Stomach (tissue), 9 donors: ENCODE results near the gene TRIM14. TPM values are rescaled to one million over a fixed set of nuclear protein-coding genes. Genes with fewer than 3 reads are reported as not detected.
"Not testable (repeated sequence)": the region's sequence is repeated elsewhere in the genome, so short reads cannot be mapped to it uniquely, and the experiment has no call there.

Experiments
- DNase-seq, 2 donors: peaks; one replicate each; pipeline versions ENCODE4 v3.0.0 to v3.0.0-alpha.2; 2013 to 2019
- H3K27ac ChIP-seq, 5 donors: fragments of 200-600 bp in 4 of 5; sonication (generic) in 4 of 5; one replicate each; pipeline ENCODE4 v1.5.1; 2013 to 2019; ENCODE audit warnings: mild to moderate bottlenecking in 1 of 5, moderate library complexity in 1 of 5
- H3K27me3 ChIP-seq, 3 donors: fragments of 200-600 bp; sonication (generic); one replicate each; pipeline ENCODE4 v1.5.1; 2017 to 2019; ENCODE audit warnings: mixed run types in 1 of 3
- H3K36me3 ChIP-seq, 4 donors: fragments of 200-600 bp; sonication (generic); 1 replicate in 3 of 4; 2 replicates in 1 of 4; pipeline ENCODE4 v1.5.1; 2016 to 2019
- H3K4me1 ChIP-seq, 4 donors: fragments of 200-600 bp; sonication (generic); one replicate each; pipeline ENCODE4 v1.5.1; 2016 to 2019
- H3K4me3 ChIP-seq, 4 donors: fragments of 200-600 bp; sonication (generic) in 3 of 4; one replicate each; pipeline ENCODE4 v1.5.1; 2016 to 2019; ENCODE audit warnings: mild to moderate bottlenecking in 1 of 4
- H3K9me3 ChIP-seq, 4 donors: fragments of 200-600 bp; sonication (generic); one replicate each; pipeline ENCODE4 v1.5.1; 2016 to 2019
- EP300 ChIP-seq: sonication (generic); formaldehyde crosslinking; IDR thresholded peaks from one replicate; pipeline ENCODE4 v1.6.1; 2017; ENCODE audit warnings: antibody characterized with exemption
- POLR2A ChIP-seq, 4 donors: fragments of 450-650 bp; IDR thresholded peaks; one replicate each; pipeline ENCODE4 v1.6.1; 2016; ENCODE audit warnings: antibody characterized with exemption in 4 of 4, control low read depth in 2 of 4, mild to moderate bottlenecking in 1 of 4, moderate library complexity in 1 of 4
- POLR2AphosphoS5 ChIP-seq, 3 donors: sonication (generic); formaldehyde crosslinking; IDR thresholded peaks; one replicate each; pipeline ENCODE4 v1.6.1; 2016; ENCODE audit warnings: antibody characterized with exemption in 3 of 3
- WGBS, 5 donors: extraction: QIAGEN DNeasy Blood & Tissue Kit in 3 of 5; methylation state at CpG; one replicate each; pipeline versions ENCODE4 v1.1.5 to v1.1.7; 2013 to 2018; 5-methylcytosine and 5-hydroxymethylcytosine counted together
- intact Hi-C: fragments of 100-400 bp; cut with DNase I; formaldehyde crosslinking; loops from one replicate; pipeline ENCODE4 v1.15.1; 2023; ENCODE audit warnings: low total_unique reads
- polyA plus RNA-seq, 3 donors: library from polyadenylated mRNA; stranded (reverse); fragments of 200-250 nt; gene quantifications; one replicate each; pipeline ENCODE4 v1.2.3, GENCODE V29; 2013
- total RNA-seq, 5 donors: library from RNA; depleted of rRNA; stranded (reverse); fragments of >200 nt; gene quantifications; one replicate each; pipeline versions ENCODE4 v1.1.0 to v1.2.3, GENCODE V29; 2014 to 2016
- TF ChIP-seq, protein P1 (sequence below), 7 experiments: fragments of 450-650 bp in 4 of 7; fragments of 200-600 bp in 3 of 7; sonication (generic) in 3 of 7; IDR thresholded peaks; one replicate each; pipeline ENCODE4 v1.5.1; 2016 to 2019; ENCODE audit warnings: antibody characterized with exemption in 7 of 7, control low read depth in 2 of 7, mild to moderate bottlenecking in 1 of 7
- donor health status: healthy with polysubstance abuse.
- donor health status: Bipolar disorder and iron deficiency.
- donor health status: healthy.

Gene TRIM14
- total and polyA plus RNA-seq, 8 donors: 4.7 to 249 (median 10.7) TPM

DNA sequence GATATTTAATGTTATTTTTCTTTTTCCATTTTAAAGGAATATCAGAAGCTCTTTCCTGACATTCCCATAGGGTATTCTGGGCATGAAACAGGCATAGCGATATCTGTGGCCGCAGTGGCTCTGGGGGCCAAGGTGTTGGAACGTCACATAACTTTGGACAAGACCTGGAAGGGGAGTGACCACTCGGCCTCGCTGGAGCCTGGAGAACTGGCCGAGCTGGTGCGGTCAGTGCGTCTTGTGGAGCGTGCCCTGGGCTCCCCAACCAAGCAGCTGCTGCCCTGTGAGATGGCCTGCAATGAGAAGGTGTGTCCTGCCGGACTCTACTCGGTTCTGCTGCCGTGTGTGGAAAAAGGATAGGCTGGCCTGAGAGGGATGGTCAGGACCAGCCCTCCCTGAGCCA is 38.2 kb downstream of the TRIM14 start:
- DNase-seq: no peak
- Histone ChIP-seq H3K36me3 (peaks cover 49 to 90% (median 81%) of the 10 kb centered on the region in 4 donors), H3K9me3 (no peaks in the 10 kb centered on the region), H3K4me3 (no peak overlapping the region), H3K4me1 (peaks cover 18 to 39% (median 27%) of the 10 kb centered on the region in 4 donors), H3K27me3 (no peaks in the 10 kb centered on the region), H3K27ac (peak overlapping the region in 3 of 5 donors; percentile 61 to 79 (median 62))
- WGBS, 5 donors: 57 to 86% (median 82%) methylated on average over 10 to 12 of the region's 12 CpGs
- no peak for TF ChIP-seq EP300
- TF ChIP-seq, protein P1, sequence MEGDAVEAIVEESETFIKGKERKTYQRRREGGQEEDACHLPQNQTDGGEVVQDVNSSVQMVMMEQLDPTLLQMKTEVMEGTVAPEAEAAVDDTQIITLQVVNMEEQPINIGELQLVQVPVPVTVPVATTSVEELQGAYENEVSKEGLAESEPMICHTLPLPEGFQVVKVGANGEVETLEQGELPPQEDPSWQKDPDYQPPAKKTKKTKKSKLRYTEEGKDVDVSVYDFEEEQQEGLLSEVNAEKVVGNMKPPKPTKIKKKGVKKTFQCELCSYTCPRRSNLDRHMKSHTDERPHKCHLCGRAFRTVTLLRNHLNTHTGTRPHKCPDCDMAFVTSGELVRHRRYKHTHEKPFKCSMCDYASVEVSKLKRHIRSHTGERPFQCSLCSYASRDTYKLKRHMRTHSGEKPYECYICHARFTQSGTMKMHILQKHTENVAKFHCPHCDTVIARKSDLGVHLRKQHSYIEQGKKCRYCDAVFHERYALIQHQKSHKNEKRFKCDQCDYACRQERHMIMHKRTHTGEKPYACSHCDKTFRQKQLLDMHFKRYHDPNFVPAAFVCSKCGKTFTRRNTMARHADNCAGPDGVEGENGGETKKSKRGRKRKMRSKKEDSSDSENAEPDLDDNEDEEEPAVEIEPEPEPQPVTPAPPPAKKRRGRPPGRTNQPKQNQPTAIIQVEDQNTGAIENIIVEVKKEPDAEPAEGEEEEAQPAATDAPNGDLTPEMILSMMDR (IDR thresholded peaks at IDR 0.05): no peak
- no peak for TF ChIP-seq POLR2AphosphoS5 (IDR thresholded peaks at IDR 0.05)
- TF ChIP-seq POLR2A (IDR thresholded peaks at IDR 0.05): no peak
- intact Hi-C loops: no loop called here

DNA sequence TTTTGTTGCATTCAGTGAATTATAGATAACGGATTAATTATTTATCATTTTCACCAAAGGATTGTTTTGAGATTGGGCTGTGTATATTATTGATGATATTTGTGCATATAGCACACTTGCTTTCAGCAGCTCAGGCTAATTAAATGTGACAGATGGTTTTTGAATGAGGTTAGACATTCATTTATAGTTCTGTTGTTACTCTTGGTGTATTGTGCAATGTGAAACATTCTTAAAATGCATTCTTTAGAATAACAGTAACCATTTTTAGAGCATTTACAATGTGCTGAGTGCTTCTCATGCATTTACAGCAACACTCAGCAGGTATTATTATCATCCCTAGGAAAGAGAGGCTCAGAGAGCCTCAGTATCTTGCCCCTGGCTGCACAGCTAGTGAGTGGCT is 38.7 kb downstream of the TRIM14 start:
- Histone ChIP-seq H3K4me1 (peaks cover 22 to 44% (median 29%) of the 10 kb centered on the region in 4 donors), H3K27me3 (no peaks in the 10 kb centered on the region), H3K9me3 (no peaks in the 10 kb centered on the region), H3K4me3 (no peak overlapping the region), H3K36me3 (peaks cover 49 to 87% (median 81%) of the 10 kb centered on the region in 4 donors), H3K27ac (peak overlapping the region in 3 of 5 donors; percentile 61 to 79 (median 62))
- TF ChIP-seq, protein P1 (IDR thresholded peaks at IDR 0.05): no peak
- TF ChIP-seq POLR2AphosphoS5 (IDR thresholded peaks at IDR 0.05) (no peak), POLR2A (IDR thresholded peaks at IDR 0.05) (no peak), EP300 (no peak)
- WGBS, 5 donors: 89 to 100% (median 100%) methylated on average over 1 of the region's 1 CpG
- DNase-seq: no peak
- intact Hi-C loops: no loop called here

DNA sequence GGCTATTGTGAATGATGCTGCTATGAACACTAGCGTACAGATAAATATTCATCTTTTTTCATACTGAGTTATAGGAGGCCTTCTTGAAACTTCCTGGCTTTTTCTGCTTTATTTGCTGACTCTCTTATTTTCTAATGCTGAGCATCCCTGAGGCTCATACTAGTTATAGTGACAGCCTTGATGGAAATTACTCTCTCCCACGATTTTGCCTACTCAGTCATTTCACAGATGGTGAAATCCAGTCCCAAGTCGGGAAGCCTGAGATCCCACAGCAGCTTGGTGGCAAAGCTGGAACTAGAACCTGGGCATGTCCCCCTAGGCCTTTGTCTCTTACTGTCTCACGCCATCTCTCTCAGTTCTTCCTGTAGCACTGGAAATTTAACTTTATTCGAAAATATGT is 40.1 kb downstream of the TRIM14 start:
- Histone ChIP-seq H3K4me1 (peaks cover 33 to 58% (median 43%) of the 10 kb centered on the region in 4 donors), H3K36me3 (peaks cover 49 to 73% (median 71%) of the 10 kb centered on the region in 4 donors), H3K27me3 (no peaks in the 10 kb centered on the region), H3K4me3 (no peak overlapping the region), H3K9me3 (no peaks in the 10 kb centered on the region), H3K27ac (no peak overlapping the region)
- 77 to 90% (median 83%) methylated on average over 5 of the region's 5 CpGs for WGBS, 5 donors
- TF ChIP-seq POLR2AphosphoS5 (IDR thresholded peaks at IDR 0.05): no peak
- no peak for TF ChIP-seq POLR2A (IDR thresholded peaks at IDR 0.05)
- no peak for TF ChIP-seq EP300
- TF ChIP-seq, protein P1 (IDR thresholded peaks at IDR 0.05): no peak
- no peak for DNase-seq
- intact Hi-C loops: no loop called here

DNA sequence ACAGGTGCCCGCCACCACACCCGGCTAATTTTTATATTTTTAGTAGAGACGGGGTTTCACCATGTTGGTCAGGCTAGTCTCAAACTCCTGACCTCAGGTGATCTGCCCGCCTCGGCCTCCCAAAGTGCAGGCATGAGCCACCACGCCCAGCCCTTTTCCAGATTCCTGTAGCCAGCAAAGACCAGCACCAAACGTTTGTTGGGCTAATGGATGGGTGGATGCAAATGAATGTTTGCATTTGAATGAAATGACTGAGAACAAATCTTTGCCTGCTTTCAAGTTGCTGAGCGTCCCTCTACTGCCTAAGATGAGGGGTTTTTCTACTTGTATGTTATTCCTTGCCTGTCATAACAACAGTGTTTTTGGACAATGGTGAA is 42.5 kb downstream of the TRIM14 start:
- H3K27me3 ChIP-seq, intact Hi-C loops, H3K9me3 ChIP-seq, DNase-seq, H3K4me3 ChIP-seq: not testable (repeated sequence)
- H3K27ac ChIP-seq: peak overlapping the region in 4 of 5 donors; percentile 82 to 92 (median 88)
- 57 to 67% (median 65%) methylated on average over 8 of the region's 8 CpGs for WGBS, 5 donors
- H3K36me3 ChIP-seq: peaks cover 35 to 52% (median 50%) of the 10 kb centered on the region in 4 donors
- H3K4me1 ChIP-seq: peaks cover 35 to 57% (median 42%) of the 10 kb centered on the region in 4 donors

DNA sequence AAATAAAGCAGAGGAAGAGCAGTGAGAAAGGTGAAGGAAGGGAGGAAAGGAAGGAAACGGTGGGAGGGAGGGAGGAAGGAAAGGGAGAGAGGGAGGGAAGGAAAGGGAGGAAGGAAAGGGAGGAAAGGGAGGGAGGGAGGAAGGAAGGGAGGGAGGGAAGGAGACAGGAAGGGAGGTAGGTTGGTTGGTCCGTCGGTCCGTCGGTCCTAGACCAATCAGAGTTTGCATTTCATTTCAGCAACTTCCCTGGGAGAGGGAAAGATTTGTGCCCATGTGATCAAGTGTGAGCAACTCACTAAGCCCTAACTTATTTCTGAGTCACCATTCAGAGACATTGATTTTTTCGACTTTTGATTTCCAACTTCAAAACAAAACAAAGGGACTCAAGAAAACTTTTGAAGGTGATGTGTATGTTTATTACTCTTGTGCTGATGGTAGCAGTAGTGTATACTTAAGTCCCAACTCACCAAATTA is 43.7 kb downstream of the TRIM14 start:
- intact Hi-C loops: no loop called here

More for the DNA sequence above, 43.7 kb downstream of the TRIM14 start:
- H3K27ac ChIP-seq: peak overlapping the region; percentile 14 to 92 (median 86)
- H3K27me3 ChIP-seq: no peaks in the 10 kb centered on the region
- H3K9me3 ChIP-seq: no peaks in the 10 kb centered on the region
- peak; percentile 44 to 57 for DNase-seq
- peaks cover 24 to 44% (median 39%) of the 10 kb centered on the region in 4 donors for H3K36me3 ChIP-seq
- 8 to 31% (median 21%) methylated on average over 6 of the region's 6 CpGs for WGBS, 5 donors
- H3K4me1 ChIP-seq: peaks cover 37 to 54% (median 43%) of the 10 kb centered on the region in 4 donors
- peak in 1 of 3 donors; percentile 52 for TF ChIP-seq POLR2AphosphoS5 (IDR thresholded peaks at IDR 0.05)
- TF ChIP-seq, protein P1 (IDR thresholded peaks at IDR 0.05): no peak
- TF ChIP-seq POLR2A (IDR thresholded peaks at IDR 0.05): no peak
- no peak for TF ChIP-seq EP300
- no peak overlapping the region for H3K4me3 ChIP-seq
